K562 (cell line): ENCODE data around the gene CNPY3. TPM values are rescaled to one million over a fixed set of nuclear protein-coding genes. Genes with fewer than 3 reads are reported as not detected.

Experiments used
- ATAC-seq: fragments of 200-7000 bp; cut with Tn5 transposase; 3 replicates; pipeline ENCODE4 v1.9.1; 2020; ENCODE audit warnings: moderate library complexity
- BruUV-seq: library from RNA; stranded (reverse); fragments of 400-500 nt; replicated peaks from 2 replicates; lab custom pipeline; 2021; lab: Mats Ljungman, UMichigan
- CTCF ChIA-PET: fragments of 300-600 bp; formaldehyde crosslinking; extraction: SDS; loops from one replicate; lab custom pipeline; 2021; ENCODE audit warnings: low intra/inter-chr PET ratio; lab: Yijun Ruan, JAX
- POLR2A ChIA-PET: fragments of 300-600, 350-650 bp; sonication (Branson Sonifier 250); formaldehyde crosslinking; extraction: SDS; loops from one replicate; lab custom pipeline; 2021; ENCODE audit warnings: antibody characterized with exemption, inconsistent platforms; lab: Yijun Ruan, JAX
- DNase-seq, 4 experiments: peaks; one replicate each; pipeline versions ENCODE4 v3.0.0 to v3.0.0-alpha.2; 2011 to 2018; ENCODE audit warnings: low spot score in 3 of 4, mixed read lengths in 3 of 4; ENCODE audit errors: extremely low read depth in 1 of 4
- FAIRE-seq: peaks from 2 replicates; lab custom pipeline; 2011; peaks lifted over from hg19 to GRCh38; lab: Jason Lieb, UNC
- H2AFZ ChIP-seq: 2 replicates; pipeline ENCODE4 v1.6.0; 2011; ENCODE audit warnings: low read depth, low read length, control low read depth, inconsistent platforms
- H3K27ac ChIP-seq: fragments of 200-600 bp; 3 replicates; pipeline ENCODE4 v1.8.0; 2011; ENCODE audit warnings: low read depth, mild to moderate bottlenecking, control low read depth, inconsistent platforms, low read length, moderate library complexity, mixed read lengths; ENCODE audit errors: extremely low read depth
- H3K27me3 ChIP-seq, 2 experiments: fragments of 300-600 bp in 1 of 2; 2 replicates in 1 of 2; 3 replicates in 1 of 2; pipeline versions ENCODE4 v1.6.0 to v1.8.0; 2011; ENCODE audit warnings: inconsistent platforms in 2 of 2, low read length in 2 of 2, mild to moderate bottlenecking in 1 of 2, mixed read lengths in 1 of 2, moderate library complexity in 1 of 2; ENCODE audit not compliant: control insufficient read depth in 2 of 2, insufficient read depth in 2 of 2
- H3K36me3 ChIP-seq: fragments of 300-600 bp; 3 replicates; pipeline ENCODE4 v1.8.0; 2011; ENCODE audit warnings: mild to moderate bottlenecking, low read length, inconsistent platforms; ENCODE audit not compliant: control insufficient read depth, insufficient read depth
- H3K4me1 ChIP-seq, 2 experiments: fragments of 200-600 bp in 1 of 2; replicated peaks in 1 of 2; 2 replicates in 1 of 2; 3 replicates in 1 of 2; pipeline versions ENCODE4 v1.5.1 to v1.8.0; 2011; ENCODE audit warnings: inconsistent platforms in 2 of 2, low read length in 2 of 2, mild to moderate bottlenecking in 1 of 2, mixed read lengths in 1 of 2, moderate library complexity in 1 of 2; ENCODE audit not compliant: control insufficient read depth in 2 of 2, insufficient read depth in 2 of 2
- H3K4me2 ChIP-seq: 2 replicates; pipeline ENCODE4 v1.6.1; 2011; ENCODE audit warnings: low read length, control low read depth, inconsistent platforms, mixed read lengths; ENCODE audit not compliant: insufficient read depth
- H3K4me3 ChIP-seq: fragments of 200-600 bp; sonication (generic), shearing (Covaris generic); 2 replicates; pipeline ENCODE4 v1.5.1; 2016; ENCODE audit warnings: control low read depth, inconsistent platforms
- H3K79me2 ChIP-seq: fragments of 200-600 bp; 3 replicates; pipeline ENCODE4 v1.8.0; 2011; ENCODE audit warnings: low read length, inconsistent platforms; ENCODE audit not compliant: control insufficient read depth, insufficient read depth
- H3K9ac ChIP-seq, 2 experiments: 2 replicates each; pipeline versions ENCODE4 v1.6.0 to v1.6.1; 2011; ENCODE audit warnings: low read depth in 2 of 2, low read length in 2 of 2, control low read depth in 1 of 2, inconsistent platforms in 1 of 2, mild to moderate bottlenecking in 1 of 2, mixed read lengths in 1 of 2; ENCODE audit not compliant: insufficient read depth in 1 of 2
- H3K9me1 ChIP-seq: one replicate; pipeline ENCODE4 v1.6.0; 2011; ENCODE audit warnings: inconsistent platforms, mild to moderate bottlenecking, low read length, moderate library complexity; ENCODE audit not compliant: control insufficient read depth, insufficient read depth
- H3K9me3 ChIP-seq: replicated peaks from 2 replicates; pipeline ENCODE4 v1.5.1; 2011; ENCODE audit warnings: low read depth, low read length, inconsistent platforms; ENCODE audit not compliant: control insufficient read depth, insufficient read depth
- H4K20me1 ChIP-seq: replicated peaks from 2 replicates; pipeline ENCODE4 v1.6.1; 2011; ENCODE audit warnings: low read length, inconsistent platforms, mixed read lengths; ENCODE audit not compliant: control insufficient read depth, insufficient read depth
- CXXC5 ChIP-seq: fragments of 250-450 bp; sonication (Bioruptor Pico); IDR thresholded peaks from 2 replicates; pipeline ENCODE4 v1.8.0; 2022; ENCODE audit warnings: inconsistent platforms, mild to moderate bottlenecking, moderate library complexity
- ELK3 ChIP-seq: fragments of 450-650 bp; formaldehyde crosslinking; IDR thresholded peaks from 2 replicates; pipeline ENCODE4 v1.4.0; 2020; ENCODE audit warnings: mild to moderate bottlenecking
- NCOA4 ChIP-seq: fragments of 450-650 bp; IDR thresholded peaks from 2 replicates; pipeline ENCODE4 v1.6.1; 2018; ENCODE audit warnings: mild to moderate bottlenecking; ENCODE audit not compliant: partially characterized antibody
- NFYB ChIP-seq: IDR thresholded peaks from 2 replicates; pipeline ENCODE4 v1.6.1; 2011; ENCODE audit warnings: mild to moderate bottlenecking, moderate library complexity; ENCODE audit not compliant: insufficient read length; ENCODE audit errors: extremely low read depth
- YY1 ChIP-seq, 3 experiments: IDR thresholded peaks; 2 replicates each; pipeline ENCODE4 v1.6.1; 2011; ENCODE audit warnings: low read length in 2 of 3, mild to moderate bottlenecking in 2 of 3, moderate library complexity in 2 of 3, borderline replicate concordance in 1 of 3, control low read depth in 1 of 3, low read depth in 1 of 3; ENCODE audit not compliant: insufficient read depth in 3 of 3, insufficient replicate concordance in 2 of 3, control insufficient read depth in 1 of 3, insufficient read length in 1 of 3; ENCODE audit errors: extremely low read depth in 1 of 3
- ZNF146 ChIP-seq: IDR thresholded peaks from one replicate; pipeline ENCODE4 v1.6.1; 2018; ENCODE audit warnings: missing compliant biosample characterization; ENCODE audit not compliant: unreplicated experiment
- ZNF280B ChIP-seq: fragments of 250-450 bp; sonication (Bioruptor Pico); IDR thresholded peaks from 2 replicates; pipeline ENCODE4 v1.5.1; 2021; ENCODE audit warnings: mild to moderate bottlenecking
- ZNF41 ChIP-seq: fragments of 250-450 bp; sonication (Bioruptor Pico); conservative IDR thresholded peaks from 2 replicates; pipeline ENCODE4 v1.4.0; 2020; ENCODE audit warnings: mild to moderate bottlenecking
- whole genome bisulfite sequencing: fragments of 100-300 bp; shearing (Covaris generic); methylation state at CpG from one replicate; pipeline ENCODE4 v1.1.6; 2016; ENCODE audit warnings: low coverage, mixed read lengths; ENCODE audit not compliant: insufficient coverage; ENCODE audit errors: missing lambda C conversion rate; 5-methylcytosine and 5-hydroxymethylcytosine counted together
- in situ Hi-C: fragments of 300-500 bp; cut with MboI; formaldehyde crosslinking; loops from 4 replicates; pipeline ENCODE4 v1.15.0; 2018; ENCODE audit warnings: inconsistent platforms, mixed read lengths
- intact Hi-C: fragments of 100-400 bp; cut with micrococcal nuclease; formaldehyde crosslinking; loops from 2 replicates; pipeline ENCODE4 v1.14.2; 2022
- polyA plus RNA-seq, 8 experiments: library from polyadenylated mRNA; depleted of rRNA in 4 of 8; stranded (reverse) in 5 of 8; unstranded in 3 of 8; fragments of >200 nt; fragmentation: Nextera tagmentation in 2 of 8; fragmentation: Illumina TruSeq in 1 of 8; extraction: Ambion mirVana in 2 of 8; extraction: Trizol in 1 of 8; gene quantifications; 2 replicates each; pipeline versions ENCODE4 v1.2.1 to v1.2.3, GENCODE V29; 2011 to 2014; ENCODE audit warnings: inconsistent platforms in 1 of 8, missing spikeins in 1 of 8
- total RNA-seq, 7 experiments: library from RNA; depleted of rRNA in 6 of 7; stranded (reverse); fragments of >200 nt in 6 of 7; fragmentation: Illumina TruSeq in 2 of 7; extraction: Trizol in 2 of 7; gene quantifications; 2 replicates each; pipeline versions ENCODE4 v1.2.1 to v1.2.3, GENCODE V29; 2011 to 2021; ENCODE audit warnings: low replicate concordance in 1 of 7
- TF ChIP-seq, protein P1 (sequence below): IDR thresholded peaks from 3 replicates; pipeline ENCODE4 v1.6.1; 2011; ENCODE audit warnings: borderline replicate concordance, mild to moderate bottlenecking; ENCODE audit not compliant: insufficient read length, insufficient read depth
- TF ChIP-seq, protein P2 (sequence below), 2 experiments: fragments of 250-450 bp in 1 of 2; fragments of 450-650 bp in 1 of 2; sonication (Bioruptor Pico) in 1 of 2; IDR thresholded peaks; 2 replicates each; pipeline versions ENCODE4 v1.6.1 to v1.8.0; 2016 to 2021; ENCODE audit warnings: mild to moderate bottlenecking in 2 of 2, moderate library complexity in 2 of 2, missing compliant biosample characterization in 1 of 2, missing genetic modification characterization in 1 of 2
- TF ChIP-seq, protein P3 (sequence below): fragments of 450-650 bp; IDR thresholded peaks from 2 replicates; pipeline ENCODE4 v1.7.1; 2018; ENCODE audit warnings: mild to moderate bottlenecking, low read depth; ENCODE audit not compliant: partially characterized antibody

CNPY3 gene
- total and polyA plus RNA-seq, 9 of the 15 experiments (the other 6 are each of a cell fraction or from before 2014, with no cell fraction given), result 2.4 to 37.4 (median 21.2) TPM

DNA sequence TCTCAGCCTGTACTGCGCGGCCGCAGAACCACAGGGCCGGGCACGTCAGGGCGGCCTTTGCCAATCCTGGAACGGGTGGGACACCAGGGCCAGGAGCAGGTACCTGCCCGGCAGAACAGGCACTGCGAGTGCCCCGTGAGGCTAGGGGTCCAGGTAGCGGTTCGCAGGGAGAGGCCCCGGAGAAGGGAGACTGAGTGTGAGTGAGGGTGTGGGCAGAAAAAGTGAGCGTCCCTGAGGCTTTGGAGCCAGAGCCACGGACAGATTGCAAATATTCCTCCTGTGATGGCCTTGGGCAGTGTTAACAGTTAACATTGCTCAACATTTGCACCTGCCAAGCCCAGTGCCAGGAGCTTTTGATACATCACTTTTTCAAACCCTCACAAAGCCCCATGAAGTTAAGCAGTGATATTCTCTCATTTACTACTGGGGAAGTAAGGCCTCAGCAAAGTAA lies 31.8 kb downstream of the CNPY3 start (continued):
- TF ChIP-seq ELK3 (CRISPR knock-in tag), result no peak

- Histone ChIP-seq H3K4me1 (peaks cover 0 to 14% of the 10 kb centered on the region in 2 experiments; a peak in 2 of 5 replicates), H3K36me3 (peaks cover 26% of the 10 kb centered on the region; the same call in 1 of the 3 replicates), H3K27me3 (no peaks in the 10 kb centered on the region), H3K79me2 (no peaks in the 10 kb centered on the region), H3K9me3 (no peaks in the 10 kb centered on the region), H3K27ac (no peak overlapping the region), H3K4me3 (no peak overlapping the region), H4K20me1 (no peaks in the 10 kb centered on the region), H2AFZ (no peak overlapping the region), H3K9me1 (no peaks in the 10 kb centered on the region), H3K9ac (no peak overlapping the region), H3K4me2 (no peak overlapping the region)
- intact Hi-C loops, result loop anchor here (5.0 kb wide), 1 partner anchor 60 kb away; no protein-coding TSS in a partner anchor
- ChIA-PET CTCF (no interaction called here), POLR2A (interaction anchor here (0.6 to 1.2 kb wide), 3 partner anchors 9 to 22 kb away, joined by 3 read pairs; no protein-coding TSS in a partner anchor)
- BruUV-seq, result no TSS peak
- 74% methylated on average over 12 of the region's 12 CpGs for WGBS
- no peak for ATAC-seq
- in situ Hi-C loops, result no loop called here
- FAIRE-seq, result no peak
- DNase-seq, result no peak
- TF ChIP-seq ZNF280B, result no peak
- TF ChIP-seq NFYB, result no peak
- TF ChIP-seq, protein P1, sequence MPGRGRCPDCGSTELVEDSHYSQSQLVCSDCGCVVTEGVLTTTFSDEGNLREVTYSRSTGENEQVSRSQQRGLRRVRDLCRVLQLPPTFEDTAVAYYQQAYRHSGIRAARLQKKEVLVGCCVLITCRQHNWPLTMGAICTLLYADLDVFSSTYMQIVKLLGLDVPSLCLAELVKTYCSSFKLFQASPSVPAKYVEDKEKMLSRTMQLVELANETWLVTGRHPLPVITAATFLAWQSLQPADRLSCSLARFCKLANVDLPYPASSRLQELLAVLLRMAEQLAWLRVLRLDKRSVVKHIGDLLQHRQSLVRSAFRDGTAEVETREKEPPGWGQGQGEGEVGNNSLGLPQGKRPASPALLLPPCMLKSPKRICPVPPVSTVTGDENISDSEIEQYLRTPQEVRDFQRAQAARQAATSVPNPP, result no peak
- TF ChIP-seq, protein P2, sequence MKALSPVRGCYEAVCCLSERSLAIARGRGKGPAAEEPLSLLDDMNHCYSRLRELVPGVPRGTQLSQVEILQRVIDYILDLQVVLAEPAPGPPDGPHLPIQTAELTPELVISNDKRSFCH (CRISPR knock-in tag; IDR thresholded peaks at IDR 0.05), result no peak
- TF ChIP-seq, protein P2 (tag; IDR thresholded peaks at IDR 0.05), result no peak
- TF ChIP-seq ZNF146 (CRISPR knock-in tag), result no peak
- TF ChIP-seq YY1 (IDR thresholded peaks at IDR 0.05; ENCODE audit: borderline replicate concordance in 1 of 3, control insufficient read depth in 1 of 3, extremely low read depth in 1 of 3, insufficient read depth in 3 of 3, insufficient read length in 1 of 3, insufficient replicate concordance in 2 of 3, low read depth in 1 of 3, low read length in 2 of 3), result no peak
- no peak for TF ChIP-seq CXXC5 (CRISPR knock-in tag)
- no peak for TF ChIP-seq ZNF41 (CRISPR knock-in tag)
- TF ChIP-seq NCOA4, result no peak
- TF ChIP-seq, protein P3, sequence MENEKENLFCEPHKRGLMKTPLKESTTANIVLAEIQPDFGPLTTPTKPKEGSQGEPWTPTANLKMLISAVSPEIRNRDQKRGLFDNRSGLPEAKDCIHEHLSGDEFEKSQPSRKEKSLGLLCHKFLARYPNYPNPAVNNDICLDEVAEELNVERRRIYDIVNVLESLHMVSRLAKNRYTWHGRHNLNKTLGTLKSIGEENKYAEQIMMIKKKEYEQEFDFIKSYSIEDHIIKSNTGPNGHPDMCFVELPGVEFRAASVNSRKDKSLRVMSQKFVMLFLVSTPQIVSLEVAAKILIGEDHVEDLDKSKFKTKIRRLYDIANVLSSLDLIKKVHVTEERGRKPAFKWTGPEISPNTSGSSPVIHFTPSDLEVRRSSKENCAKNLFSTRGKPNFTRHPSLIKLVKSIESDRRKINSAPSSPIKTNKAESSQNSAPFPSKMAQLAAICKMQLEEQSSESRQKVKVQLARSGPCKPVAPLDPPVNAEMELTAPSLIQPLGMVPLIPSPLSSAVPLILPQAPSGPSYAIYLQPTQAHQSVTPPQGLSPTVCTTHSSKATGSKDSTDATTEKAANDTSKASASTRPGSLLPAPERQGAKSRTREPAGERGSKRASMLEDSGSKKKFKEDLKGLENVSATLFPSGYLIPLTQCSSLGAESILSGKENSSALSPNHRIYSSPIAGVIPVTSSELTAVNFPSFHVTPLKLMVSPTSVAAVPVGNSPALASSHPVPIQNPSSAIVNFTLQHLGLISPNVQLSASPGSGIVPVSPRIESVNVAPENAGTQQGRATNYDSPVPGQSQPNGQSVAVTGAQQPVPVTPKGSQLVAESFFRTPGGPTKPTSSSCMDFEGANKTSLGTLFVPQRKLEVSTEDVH, result no peak
These were observed 32.8 kb downstream of the CNPY3 start for GRCh38 chr6:42962096-42962495.
